Measurements from ENCODE around the gene TIMM50.

The TIMM50 gene

GRCh38 chr19:39502640-39503417 is 22.2 kb downstream of the TIMM50 start:
- DNase-seq = peak; percentile 77

GRCh38 chr19:39506598-39506943 is 25.9 kb downstream of the TIMM50 start:
- no peak for DNase-seq

GRCh38 chr19:39506944-39507714 is 26.5 kb downstream of the TIMM50 start:
- peak; percentile 56 for DNase-seq

GRCh38 chr19:39507715-39508364 is 27.2 kb downstream of the TIMM50 start:
- no peak for DNase-seq

- no peak for DNase-seq
Observed at GRCh38 chr19:39508629-39509028, 28.0 kb downstream of the TIMM50 start.

GRCh38 chr19:39509233-39509632 is 28.6 kb downstream of the TIMM50 start:
- no peak for DNase-seq

GRCh38 chr19:39512988-39513387 is 32.4 kb downstream of the TIMM50 start:
- no peak for DNase-seq

GRCh38 chr19:39514840-39515550 is 34.4 kb downstream of the TIMM50 start, which contains the start of gene SELENOV:
Gene SELENOV, plus strand, starts transcription at chr19:39515139. Its CDS starts 74 bp downstream, at chr19:39515213.
- DNase-seq = peak; percentile 16

GRCh38 chr19:39515551-39516191 is 35.0 kb downstream of the TIMM50 start:
- no peak for DNase-seq

GRCh38 chr19:39516270-39516669 is 35.6 kb downstream of the TIMM50 start:
- DNase-seq = no peak

- DNase-seq = no peak
Observed at GRCh38 chr19:39517432-39517831, 36.8 kb downstream of the TIMM50 start.

GRCh38 chr19:39518458-39518857 is 37.8 kb downstream of the TIMM50 start:
- DNase-seq = no peak

GRCh38 chr19:39518975-39519374 is 38.3 kb downstream of the TIMM50 start:
- DNase-seq = no peak

- no peak for DNase-seq
Observed at GRCh38 chr19:39520541-39521484, 40.2 kb downstream of the TIMM50 start.

GRCh38 chr19:39524495-39524894 is 43.9 kb downstream of the TIMM50 start:
- DNase-seq = no peak

- DNase-seq = no peak
Observed at GRCh38 chr19:39525205-39525604, 44.6 kb downstream of the TIMM50 start.

GRCh38 chr19:39531834-39532232 is 51.2 kb downstream of the TIMM50 start:
- DNase-seq = no peak

- peak; percentile 94 for DNase-seq
Observed at GRCh38 chr19:39532233-39533002, 51.8 kb downstream of the TIMM50 start, which contains the start of gene EID2B. Gene EID2B, minus strand, starts transcription at chr19:39532852. Its CDS starts 50 bp downstream, at chr19:39532802.

GRCh38 chr19:39533003-39533512 is 52.4 kb downstream of the TIMM50 start:
- no peak for DNase-seq

- no peak for DNase-seq
Observed at GRCh38 chr19:39533791-39534190, 53.2 kb downstream of the TIMM50 start.

Data from CD4-positive, alpha-beta T cell treated with Interferon gamma for 1 hour (primary cell).